Epidermal melanocyte (primary cell): ENCODE measurements around the gene UXT.
"Not testable (repeated sequence)": the region's sequence is repeated elsewhere in the genome, so short reads cannot be mapped to it uniquely, and the experiment has no call there.

Source experiments
- DNase-seq: peaks from one replicate; pipeline ENCODE4 v3.0.0; 2011; ENCODE audit warnings: low spot score; ENCODE audit not compliant: insufficient read length

UXT gene

GRCh38 chrX:47618923-47619485 lies 40.0 kb downstream of the UXT start:
- DNase-seq = no peak

GRCh38 chrX:47614618-47615017 lies 44.4 kb downstream of the UXT start:
- no peak for DNase-seq

- DNase-seq = no peak
Observed at GRCh38 chrX:47613082-47613481, 45.9 kb downstream of the UXT start.

- no peak for DNase-seq
Observed at GRCh38 chrX:47612418-47612817, 46.6 kb downstream of the UXT start.

- DNase-seq = no peak
Observed at GRCh38 chrX:47611926-47612325, 47.1 kb downstream of the UXT start.

GRCh38 chrX:47611489-47611888 lies 47.5 kb downstream of the UXT start:
- DNase-seq = no peak

GRCh38 chrX:47610511-47610910 lies 48.5 kb downstream of the UXT start:
- no peak for DNase-seq

- DNase-seq = no peak
Observed at GRCh38 chrX:47608130-47608810, 50.7 kb downstream of the UXT start.

- DNase-seq = no peak
Observed at GRCh38 chrX:47607091-47607490, 51.9 kb downstream of the UXT start.

GRCh38 chrX:47605024-47605423 lies 54.0 kb downstream of the UXT start:
- no peak for DNase-seq

GRCh38 chrX:47603125-47603524 lies 55.9 kb downstream of the UXT start:
- not testable (repeated sequence) for DNase-seq
